HepG2 (cell line): ENCODE measurements around the gene ZNF391. TPM values are rescaled to one million over a fixed set of nuclear protein-coding genes. Genes with fewer than 3 reads are reported as not detected.

Experiments
- ATAC-seq: fragments of 200-7000 bp; cut with Tn5 transposase; 3 replicates; pipeline ENCODE4 v1.9.1; 2020; ENCODE audit warnings: mild to moderate bottlenecking, moderate library complexity
- BruUV-seq: library from RNA; stranded (reverse); fragments of 400-500 nt; replicated peaks from 2 replicates; lab custom pipeline; 2021; lab: Mats Ljungman, UMichigan
- CTCF ChIA-PET: fragments of 300-600 bp; formaldehyde crosslinking; extraction: SDS; loops from one replicate; lab custom pipeline; 2021; ENCODE audit warnings: low total read pairs, inconsistent platforms, low intra/inter-chr PET ratio; lab: Yijun Ruan, JAX
- POLR2A ChIA-PET: fragments of 350-600 bp; sonication (Branson Sonifier 250); formaldehyde crosslinking; loops from one replicate; lab custom pipeline; 2020; ENCODE audit warnings: antibody characterized with exemption, inconsistent platforms; lab: Yijun Ruan, JAX
- DNase-seq: peaks from one replicate; pipeline ENCODE4 v3.0.0-alpha.2; 2015; ENCODE audit warnings: low spot score
- FAIRE-seq: peaks from 3 replicates; lab custom pipeline; 2011; peaks lifted over from hg19 to GRCh38; lab: Jason Lieb, UNC
- H2AFZ ChIP-seq: one replicate; pipeline ENCODE4 v1.6.1; 2011; ENCODE audit warnings: low read length, inconsistent platforms
- H3K27ac ChIP-seq: fragments of 300-600 bp; 3 replicates; pipeline ENCODE4 v1.8.0; 2011; ENCODE audit warnings: mixed run types, mild to moderate bottlenecking, mixed read lengths, low read length, inconsistent platforms; ENCODE audit not compliant: insufficient read depth; ENCODE audit errors: extremely low read length
- H3K27me3 ChIP-seq, 2 experiments: fragments of 200-600 bp in 1 of 2; 2 replicates in 1 of 2; 3 replicates in 1 of 2; pipeline versions ENCODE4 v1.6.0 to v1.8.0; 2011; ENCODE audit warnings: low read length in 2 of 2, mild to moderate bottlenecking in 2 of 2, moderate library complexity in 2 of 2, inconsistent platforms in 1 of 2; ENCODE audit not compliant: insufficient read depth in 2 of 2, control insufficient read depth in 1 of 2
- H3K36me3 ChIP-seq, 2 experiments: fragments of 200-600 bp in 1 of 2; replicated peaks in 1 of 2; 2 replicates in 1 of 2; 3 replicates in 1 of 2; pipeline versions ENCODE4 v1.5.1 to v1.8.0; 2011; ENCODE audit warnings: low read length in 2 of 2, inconsistent platforms in 1 of 2; ENCODE audit not compliant: insufficient read depth in 2 of 2, control insufficient read depth in 1 of 2
- H3K4me1 ChIP-seq: 2 replicates; pipeline ENCODE4 v1.5.1; 2012; ENCODE audit warnings: low read length, inconsistent platforms; ENCODE audit not compliant: insufficient read depth
- H3K4me2 ChIP-seq: 2 replicates; pipeline ENCODE4 v1.6.0; 2011; ENCODE audit warnings: low read depth, low read length, inconsistent platforms
- H3K4me3 ChIP-seq, 3 experiments: fragments of 200-600 bp in 1 of 3; sonication (generic), shearing (Covaris generic) in 1 of 3; replicated peaks in 1 of 3; 2 replicates each; pipeline ENCODE4 v1.5.1; 2011 to 2016; ENCODE audit warnings: low read length in 3 of 3, inconsistent platforms in 2 of 3, low read depth in 2 of 3, mild to moderate bottlenecking in 2 of 3, control low read depth in 1 of 3, mixed read lengths in 1 of 3; ENCODE audit not compliant: insufficient read depth in 1 of 3
- H3K79me2 ChIP-seq: one replicate; pipeline ENCODE4 v1.6.1; 2011; ENCODE audit warnings: low read length, inconsistent platforms; ENCODE audit not compliant: insufficient read depth
- H3K9ac ChIP-seq: 2 replicates; pipeline ENCODE4 v1.6.0; 2011; ENCODE audit warnings: mild to moderate bottlenecking, low read depth, low read length, inconsistent platforms; ENCODE audit not compliant: insufficient read depth
- H3K9me3 ChIP-seq: 2 replicates; pipeline ENCODE4 v1.5.1; 2012; ENCODE audit warnings: mild to moderate bottlenecking, low read length
- H4K20me1 ChIP-seq: 2 replicates; pipeline ENCODE4 v1.6.0; 2011; ENCODE audit warnings: inconsistent platforms, mild to moderate bottlenecking, low read length, moderate library complexity; ENCODE audit not compliant: insufficient read depth
- ERF ChIP-seq: IDR thresholded peaks from 2 replicates; pipeline ENCODE4 v1.6.1; 2018; ENCODE audit warnings: missing biosample characterization, missing genetic modification reagents
- JARID2 ChIP-seq: sonication (generic); formaldehyde crosslinking; IDR thresholded peaks from 2 replicates; pipeline ENCODE4 v1.8.1; 2023; ENCODE audit warnings: missing genetic modification reagents, inconsistent platforms; ENCODE audit not compliant: insufficient replicate concordance
- NFIB ChIP-seq: sonication (generic); formaldehyde crosslinking; IDR thresholded peaks from 2 replicates; pipeline ENCODE4 v1.9.0; 2021; ENCODE audit warnings: missing genetic modification reagents, mild to moderate bottlenecking, borderline replicate concordance
- NKX3-1 ChIP-seq: sonication (generic); formaldehyde crosslinking; IDR thresholded peaks from 2 replicates; pipeline ENCODE4 v1.5.0; 2020; ENCODE audit warnings: missing genetic modification reagents
- RFX5 ChIP-seq: IDR thresholded peaks from 2 replicates; pipeline ENCODE4 v1.6.1; 2011; ENCODE audit warnings: low read depth, low read length, improper control_type of control experiment
- TFE3 ChIP-seq: IDR thresholded peaks from 2 replicates; pipeline ENCODE4 v1.6.1; 2016
- ZFP41 ChIP-seq: sonication (generic); formaldehyde crosslinking; IDR thresholded peaks from 2 replicates; pipeline ENCODE4 v1.4.0; 2020; ENCODE audit warnings: mild to moderate bottlenecking, missing genetic modification reagents, borderline replicate concordance
- ZKSCAN1 ChIP-seq: fragments of 150-350 bp; IDR thresholded peaks from 2 replicates; pipeline ENCODE4 v1.6.1; 2014; ENCODE audit warnings: low read length
- ZNF230 ChIP-seq: sonication (generic); formaldehyde crosslinking; IDR thresholded peaks from 2 replicates; pipeline ENCODE4 v1.4.0; 2020; ENCODE audit warnings: mild to moderate bottlenecking, missing genetic modification reagents
- ZNF460 ChIP-seq: sonication (generic); formaldehyde crosslinking; IDR thresholded peaks from 2 replicates; pipeline ENCODE4 v1.5.1; 2020; ENCODE audit warnings: missing genetic modification reagents, mild to moderate bottlenecking, borderline replicate concordance
- ZNF468 ChIP-seq: sonication (generic); formaldehyde crosslinking; IDR thresholded peaks from 2 replicates; pipeline ENCODE4 v1.8.0; 2022; ENCODE audit warnings: mild to moderate bottlenecking, moderate library complexity, missing genetic modification reagents
- ZNF501 ChIP-seq: sonication (generic); formaldehyde crosslinking; IDR thresholded peaks from 2 replicates; pipeline ENCODE4 v1.5.1; 2020; ENCODE audit warnings: mild to moderate bottlenecking, moderate library complexity, missing genetic modification reagents
- ZNF510 ChIP-seq: sonication (generic); formaldehyde crosslinking; IDR thresholded peaks from 2 replicates; pipeline ENCODE4 v1.4.0; 2020; ENCODE audit warnings: low read depth, mild to moderate bottlenecking, missing genetic modification reagents
- ZNF543 ChIP-seq: sonication (generic); formaldehyde crosslinking; IDR thresholded peaks from 2 replicates; pipeline ENCODE4 v1.4.0; 2020; ENCODE audit warnings: mild to moderate bottlenecking, missing genetic modification reagents
- ZNF776 ChIP-seq: sonication (generic); formaldehyde crosslinking; IDR thresholded peaks from 2 replicates; pipeline ENCODE4 v1.4.0; 2020; ENCODE audit warnings: mild to moderate bottlenecking, missing genetic modification reagents
- WGBS: methylation state at CpG from one replicate; pipeline ENCODE4 v1.1.6; 2017; ENCODE audit warnings: low lambda C conversion rate; 5-methylcytosine and 5-hydroxymethylcytosine counted together
- in situ Hi-C: cut with HindIII; loops from 2 replicates; pipeline ENCODE4 v1.10.0; 2017; ENCODE audit warnings: low pct_unique_long_range_greater_than_20kb; ENCODE audit not compliant: extremely low pct_ligation_motif_present
- intact Hi-C: fragments of 100-400 bp; cut with micrococcal nuclease; formaldehyde crosslinking; loops from one replicate; pipeline ENCODE4 v1.10.0; 2022; ENCODE audit not compliant: unreplicated experiment
- polyA plus RNA-seq, 8 experiments: library from polyadenylated mRNA; depleted of rRNA in 3 of 8; stranded (reverse) in 7 of 8; unstranded in 1 of 8; fragments of >200 nt; fragmentation: Illumina TruSeq in 4 of 8; extraction: Trizol in 4 of 8; gene quantifications; 2 replicates each; pipeline versions ENCODE4 v1.2.1 to v1.2.3, GENCODE V29; 2011 to 2016; ENCODE audit warnings: low read depth in 4 of 8, missing spikeins in 1 of 8, mixed read lengths in 1 of 8; ENCODE audit not compliant: insufficient read depth in 1 of 8
- total RNA-seq, 5 experiments: library from RNA; depleted of rRNA; stranded (reverse); fragments of >200 nt; fragmentation: Illumina TruSeq; extraction: Trizol; gene quantifications; 2 replicates each; pipeline ENCODE4 v1.2.3, GENCODE V29; 2016; ENCODE audit warnings: low read depth in 1 of 5
- TF ChIP-seq, protein P1 (sequence below): sonication (generic); formaldehyde crosslinking; IDR thresholded peaks from 2 replicates; pipeline ENCODE4 v1.5.0; 2020; ENCODE audit warnings: missing genetic modification reagents, mild to moderate bottlenecking, borderline replicate concordance
- TF ChIP-seq, protein P2 (sequence below): sonication (generic); formaldehyde crosslinking; IDR thresholded peaks from 2 replicates; pipeline ENCODE4 v1.4.0; 2020; ENCODE audit warnings: missing genetic modification reagents
- TF ChIP-seq, protein P3 (sequence below): sonication (generic); formaldehyde crosslinking; IDR thresholded peaks from 2 replicates; pipeline ENCODE4 v1.4.0; 2020; ENCODE audit warnings: missing genetic modification reagents

The ZNF391 gene
- total and polyA plus RNA-seq, 2 of the 13 experiments (the other 11 are each of a cell fraction or from before 2014, with no cell fraction given), result 0.78 to 1.7 TPM

DNA sequence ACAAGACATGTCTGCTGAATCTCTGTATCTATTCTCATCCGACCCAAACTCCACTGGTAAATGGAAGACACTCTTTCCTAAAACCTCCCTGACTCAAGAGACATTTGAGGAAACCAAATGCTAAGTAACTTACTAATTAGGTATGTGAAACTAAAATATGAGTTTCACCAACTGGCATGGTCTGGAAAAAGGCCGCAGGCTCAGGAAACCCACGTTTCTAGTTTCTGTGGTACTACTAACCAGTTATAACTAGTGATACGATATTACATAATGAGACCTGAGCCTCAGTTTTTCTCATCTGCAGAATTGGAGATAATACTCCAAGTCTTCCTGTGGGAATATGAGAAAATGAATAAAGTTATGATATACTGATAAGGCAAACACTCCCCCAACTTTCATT, 39.9 kb downstream of the ZNF391 start:
- ChIA-PET CTCF (no interaction called here), POLR2A (no interaction called here)
- Histone ChIP-seq H3K4me3 (no peak overlapping the region), H3K79me2 (no peaks in the 10 kb centered on the region), H3K27me3 (no peaks in the 10 kb centered on the region), H3K27ac (no peak overlapping the region), H3K9me3 (0 out of 2 replicates have a peak, but pooled peaks cover 4% of the 10 kb centered on the region), H3K9ac (no peak overlapping the region), H2AFZ (no peak overlapping the region), H3K36me3 (no peaks in the 10 kb centered on the region), H3K4me2 (no peak overlapping the region), H3K4me1 (no peaks in the 10 kb centered on the region), H4K20me1 (no peaks in the 10 kb centered on the region)
- BruUV-seq, result no TSS peak
- intact Hi-C loops (no loop called here), in situ Hi-C loops (no loop called here)
- ATAC-seq (no peak), FAIRE-seq (no peak), DNase-seq (no peak)
- 15% methylated on average over 4 of the region's 4 CpGs for WGBS
- TF ChIP-seq ZNF468 (CRISPR knock-in tag), result no peak
- TF ChIP-seq, protein P1, sequence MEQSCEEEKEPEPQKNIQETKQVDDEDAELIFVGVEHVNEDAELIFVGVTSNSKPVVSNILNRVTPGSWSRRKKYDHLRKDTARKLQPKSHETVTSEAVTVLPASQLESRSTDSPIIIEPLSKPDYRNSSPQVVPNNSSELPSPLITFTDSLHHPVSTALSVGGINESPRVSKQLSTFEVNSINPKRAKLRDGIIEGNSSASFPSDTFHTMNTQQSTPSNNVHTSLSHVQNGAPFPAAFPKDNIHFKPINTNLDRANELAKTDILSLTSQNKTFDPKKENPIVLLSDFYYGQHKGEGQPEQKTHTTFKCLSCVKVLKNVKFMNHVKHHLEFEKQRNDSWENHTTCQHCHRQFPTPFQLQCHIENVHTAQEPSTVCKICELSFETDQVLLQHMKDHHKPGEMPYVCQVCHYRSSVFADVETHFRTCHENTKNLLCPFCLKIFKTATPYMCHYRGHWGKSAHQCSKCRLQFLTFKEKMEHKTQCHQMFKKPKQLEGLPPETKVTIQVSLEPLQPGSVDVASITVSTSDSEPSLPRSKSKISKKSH (CRISPR knock-in tag), result no peak
- no peak for TF ChIP-seq ZNF510 (CRISPR knock-in tag)
- TF ChIP-seq, protein P2, sequence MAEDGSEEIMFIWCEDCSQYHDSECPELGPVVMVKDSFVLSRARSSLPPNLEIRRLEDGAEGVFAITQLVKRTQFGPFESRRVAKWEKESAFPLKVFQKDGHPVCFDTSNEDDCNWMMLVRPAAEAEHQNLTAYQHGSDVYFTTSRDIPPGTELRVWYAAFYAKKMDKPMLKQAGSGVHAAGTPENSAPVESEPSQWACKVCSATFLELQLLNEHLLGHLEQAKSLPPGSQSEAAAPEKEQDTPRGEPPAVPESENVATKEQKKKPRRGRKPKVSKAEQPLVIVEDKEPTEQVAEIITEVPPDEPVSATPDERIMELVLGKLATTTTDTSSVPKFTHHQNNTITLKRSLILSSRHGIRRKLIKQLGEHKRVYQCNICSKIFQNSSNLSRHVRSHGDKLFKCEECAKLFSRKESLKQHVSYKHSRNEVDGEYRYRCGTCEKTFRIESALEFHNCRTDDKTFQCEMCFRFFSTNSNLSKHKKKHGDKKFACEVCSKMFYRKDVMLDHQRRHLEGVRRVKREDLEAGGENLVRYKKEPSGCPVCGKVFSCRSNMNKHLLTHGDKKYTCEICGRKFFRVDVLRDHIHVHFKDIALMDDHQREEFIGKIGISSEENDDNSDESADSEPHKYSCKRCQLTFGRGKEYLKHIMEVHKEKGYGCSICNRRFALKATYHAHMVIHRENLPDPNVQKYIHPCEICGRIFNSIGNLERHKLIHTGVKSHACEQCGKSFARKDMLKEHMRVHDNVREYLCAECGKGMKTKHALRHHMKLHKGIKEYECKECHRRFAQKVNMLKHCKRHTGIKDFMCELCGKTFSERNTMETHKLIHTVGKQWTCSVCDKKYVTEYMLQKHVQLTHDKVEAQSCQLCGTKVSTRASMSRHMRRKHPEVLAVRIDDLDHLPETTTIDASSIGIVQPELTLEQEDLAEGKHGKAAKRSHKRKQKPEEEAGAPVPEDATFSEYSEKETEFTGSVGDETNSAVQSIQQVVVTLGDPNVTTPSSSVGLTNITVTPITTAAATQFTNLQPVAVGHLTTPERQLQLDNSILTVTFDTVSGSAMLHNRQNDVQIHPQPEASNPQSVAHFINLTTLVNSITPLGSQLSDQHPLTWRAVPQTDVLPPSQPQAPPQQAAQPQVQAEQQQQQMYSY (CRISPR knock-in tag), result no peak
- no peak for TF ChIP-seq RFX5
- TF ChIP-seq ZNF230 (CRISPR knock-in tag), result no peak
- TF ChIP-seq ZNF501 (CRISPR knock-in tag), result no peak
- TF ChIP-seq ZNF460 (CRISPR knock-in tag), result no peak
- TF ChIP-seq JARID2 (CRISPR knock-in tag), result no peak
- TF ChIP-seq, protein P3, sequence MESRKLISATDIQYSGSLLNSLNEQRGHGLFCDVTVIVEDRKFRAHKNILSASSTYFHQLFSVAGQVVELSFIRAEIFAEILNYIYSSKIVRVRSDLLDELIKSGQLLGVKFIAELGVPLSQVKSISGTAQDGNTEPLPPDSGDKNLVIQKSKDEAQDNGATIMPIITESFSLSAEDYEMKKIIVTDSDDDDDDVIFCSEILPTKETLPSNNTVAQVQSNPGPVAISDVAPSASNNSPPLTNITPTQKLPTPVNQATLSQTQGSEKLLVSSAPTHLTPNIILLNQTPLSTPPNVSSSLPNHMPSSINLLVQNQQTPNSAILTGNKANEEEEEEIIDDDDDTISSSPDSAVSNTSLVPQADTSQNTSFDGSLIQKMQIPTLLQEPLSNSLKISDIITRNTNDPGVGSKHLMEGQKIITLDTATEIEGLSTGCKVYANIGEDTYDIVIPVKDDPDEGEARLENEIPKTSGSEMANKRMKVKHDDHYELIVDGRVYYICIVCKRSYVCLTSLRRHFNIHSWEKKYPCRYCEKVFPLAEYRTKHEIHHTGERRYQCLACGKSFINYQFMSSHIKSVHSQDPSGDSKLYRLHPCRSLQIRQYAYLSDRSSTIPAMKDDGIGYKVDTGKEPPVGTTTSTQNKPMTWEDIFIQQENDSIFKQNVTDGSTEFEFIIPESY (CRISPR knock-in tag), result no peak
- TF ChIP-seq ZNF776 (CRISPR knock-in tag), result no peak
- no peak for TF ChIP-seq NFIB (CRISPR knock-in tag)
- no peak for TF ChIP-seq ZNF543 (CRISPR knock-in tag)
- no peak for TF ChIP-seq ZFP41 (CRISPR knock-in tag)
- no peak for TF ChIP-seq ZKSCAN1
- TF ChIP-seq NKX3-1, result no peak
- TF ChIP-seq TFE3 (CRISPR knock-in tag), result no peak
- no peak for TF ChIP-seq ERF (CRISPR knock-in tag)
